Measurements from ENCODE around the gene LGALS1. TPM values are rescaled to one million over a fixed set of nuclear protein-coding genes. Genes with fewer than 3 reads are reported as not detected.

LGALS1 gene
- polyA plus RNA-seq, 1 of the 3 experiments (the other 2 are of a cell fraction), result 12,045 TPM

- Histone ChIP-seq H3F3A (replicated peaks; ENCODE audit: insufficient read depth) (peaks cover 11% of the 10 kb centered on the region), H3K4me1 (ENCODE audit: control insufficient read depth in 1 of 2, insufficient read depth in 2 of 2, low read depth in 1 of 2, low read length in 1 of 2) (peaks cover 0 to 4% of the 10 kb centered on the region in 2 experiments; a peak in 1 of 4 replicates), H3K9me3 (no peaks in the 10 kb centered on the region), H3K4me3 (ENCODE audit: low read depth in 2 of 2, low read length in 1 of 2) (no peak overlapping the region), H3K9ac (no peak overlapping the region), H3K4me2 (no peak overlapping the region), H2AFZ (ENCODE audit: low read depth) (no peak overlapping the region), H3K79me2 (ENCODE audit: insufficient read depth) (no peaks in the 10 kb centered on the region), H3K27ac (ENCODE audit: low read depth in 2 of 2, low read length in 1 of 2) (no peak overlapping the region), H4K20me1 (ENCODE audit: insufficient read depth) (no peaks in the 10 kb centered on the region), H3K9me2 (no peaks in the 10 kb centered on the region), H3K36me3 (replicated peaks in 1 of 2; ENCODE audit: control insufficient read depth in 1 of 2, insufficient read depth in 2 of 2, low read length in 1 of 2) (peaks cover 5 to 35% of the 10 kb centered on the region in 2 experiments), H3K27me3 (ENCODE audit: insufficient read depth) (no peaks in the 10 kb centered on the region)
- TF ChIP-seq RFX5 (IDR thresholded peaks at IDR 0.05; ENCODE audit: low read length), result no peak
- TF ChIP-seq MAX (IDR thresholded peaks at IDR 0.05; ENCODE audit: low read depth), result no peak
- no peak for TF ChIP-seq RCOR1 (IDR thresholded peaks at IDR 0.05; ENCODE audit: low read length)
- TF ChIP-seq GATA2 (CRISPR knock-in tag; IDR thresholded peaks at IDR 0.05), result no peak
- ChIA-PET CTCF (interaction anchor here (1.0 to 34.3 kb wide), 7 partner anchors 13 to 156 kb away, joined by 3 to 898 read pairs (median 3); partner anchors contain the start of genes LGALS1, NOL12, PDXP and SH3BP1), POLR2A (interaction anchor here (1.8 kb wide), 1 partner anchor 11 kb away, joined by 6 read pairs; no protein-coding TSS in a partner anchor)
- DNase-seq, result no peak
- WGBS (ENCODE audit: low lambda C conversion rate), result 95% methylated on average over 13 of the region's 13 CpGs
These were observed 48.8 kb upstream of the LGALS1 start for GRCh38 chr22:37626556-37627075.

- no peak overlapping the region for H3K4me3 ChIP-seq (ENCODE audit: low read depth in 2 of 2, low read length in 1 of 2)
- CTCF ChIA-PET, result interaction anchor here (1.0 to 34.3 kb wide), 4 partner anchors 12 to 155 kb away, joined by 3 to 898 read pairs (median 61); partner anchors contain the start of genes LGALS1, NOL12, PDXP and SH3BP1
These were observed 48.3 kb upstream of the LGALS1 start for GRCh38 chr22:37627121-37627520.

More at GRCh38 chr22:37627121-37627520, 48.3 kb upstream of the LGALS1 start:
- Histone ChIP-seq H3K4me2 (no peak overlapping the region), H3K9me3 (no peaks in the 10 kb centered on the region), H3K36me3 (replicated peaks in 1 of 2; ENCODE audit: control insufficient read depth in 1 of 2, insufficient read depth in 2 of 2, low read length in 1 of 2) (peaks cover 5 to 38% of the 10 kb centered on the region in 2 experiments), H4K20me1 (ENCODE audit: insufficient read depth) (no peaks in the 10 kb centered on the region), H3K9me2 (no peaks in the 10 kb centered on the region), H3K79me2 (ENCODE audit: insufficient read depth) (no peaks in the 10 kb centered on the region), H3F3A (replicated peaks; ENCODE audit: insufficient read depth) (peaks cover 11% of the 10 kb centered on the region), H2AFZ (ENCODE audit: low read depth) (no peak overlapping the region), H3K4me1 (ENCODE audit: control insufficient read depth in 1 of 2, insufficient read depth in 2 of 2, low read depth in 1 of 2, low read length in 1 of 2) (peaks cover 0 to 4% of the 10 kb centered on the region in 2 experiments; a peak in 1 of 4 replicates), H3K9ac (no peak overlapping the region), H3K27me3 (ENCODE audit: insufficient read depth) (no peaks in the 10 kb centered on the region), H3K27ac (ENCODE audit: low read depth in 2 of 2, low read length in 1 of 2) (no peak overlapping the region)
- POLR2A ChIA-PET, result interaction anchor here (0.8 to 1.8 kb wide), 2 partner anchors 10 to 31 kb away, joined by 3 to 6 read pairs; partner anchors contain the start of gene PDXP
- TF ChIP-seq SIN3A (IDR thresholded peaks at IDR 0.05; ENCODE audit: borderline replicate concordance, low read depth, low read length) (no peak), SMC3 (IDR thresholded peaks at IDR 0.05; ENCODE audit: low read depth, low read length) (no peak), TCF12 (IDR thresholded peaks at IDR 0.05) (no peak), POLR2AphosphoS5 (IDR thresholded peaks at IDR 0.05; ENCODE audit: low read depth, low read length) (no peak), FOSL2 (IDR thresholded peaks at IDR 0.05; ENCODE audit: borderline replicate concordance, low read depth) (no peak), RFX5 (IDR thresholded peaks at IDR 0.05; ENCODE audit: low read length) (no peak), REST (IDR thresholded peaks at IDR 0.05; ENCODE audit: low read depth, low read length) (no peak)
- no peak for DNase-seq
- 59% methylated on average over 4 of the region's 7 CpGs for WGBS (ENCODE audit: low lambda C conversion rate)
